ENCODE data around the gene KCNC2. TPM values are rescaled to one million over a fixed set of nuclear protein-coding genes. Genes with fewer than 3 reads are reported as not detected.

Gene KCNC2
- total RNA-seq, 3 donors from 2014 or later = 0.29 to 1.3 TPM; not detected in 1

GRCh38 chr12:75236206-75236605, 26.6 kb upstream of the KCNC2 start:
- TF ChIP-seq POLR2A (IDR thresholded peaks at IDR 0.05) (no peak), CTCF (IDR thresholded peaks at IDR 0.05) (no peak), POLR2AphosphoS5 (IDR thresholded peaks at IDR 0.05) (no peak)
- Histone ChIP-seq H3K9me3 (peaks cover 0 to 3% of the 10 kb centered on the region in 2 donors), H3K27ac (no peak overlapping the region), H3K4me1 (no peaks in the 10 kb centered on the region), H3K4me3 (no peak overlapping the region), H3K36me3 (no peaks in the 10 kb centered on the region), H3K27me3 (no peaks in the 10 kb centered on the region)
- intact Hi-C loops (cut with DNase I; ENCODE audit: low total_unique reads) = no loop called here
- DNase-seq (ENCODE audit: low spot score in 2 of 2) = no peak

GRCh38 chr12:75227132-75227531, 17.5 kb upstream of the KCNC2 start:
- no peaks in the 10 kb centered on the region for H3K4me1 ChIP-seq
- H3K36me3 ChIP-seq = no peaks in the 10 kb centered on the region
- intact Hi-C loops (cut with DNase I; ENCODE audit: low total_unique reads) = no loop called here
- no peak for DNase-seq (ENCODE audit: low spot score in 2 of 2)
- peaks cover 0 to under 1% of the 10 kb centered on the region in 2 donors for H3K9me3 ChIP-seq
- H3K27ac ChIP-seq = no peak overlapping the region
- no peak overlapping the region for H3K4me3 ChIP-seq
- H3K27me3 ChIP-seq = no peaks in the 10 kb centered on the region
- no peak for TF ChIP-seq POLR2AphosphoS5 (IDR thresholded peaks at IDR 0.05)
- TF ChIP-seq POLR2A (IDR thresholded peaks at IDR 0.05) = no peak
- TF ChIP-seq CTCF (IDR thresholded peaks at IDR 0.05) = no peak

- peaks cover 4 to 32% of the 10 kb centered on the region in 2 donors for H3K27me3 ChIP-seq
- no peak overlapping the region for H3K27ac ChIP-seq
- H3K36me3 ChIP-seq = no peaks in the 10 kb centered on the region
- H3K9me3 ChIP-seq = no peaks in the 10 kb centered on the region
- no peak overlapping the region for H3K4me3 ChIP-seq
- TF ChIP-seq CTCF (IDR thresholded peaks at IDR 0.05) (no peak), POLR2A (IDR thresholded peaks at IDR 0.05) (no peak), POLR2AphosphoS5 (IDR thresholded peaks at IDR 0.05) (no peak)
- intact Hi-C loops (cut with DNase I; ENCODE audit: low total_unique reads) = no loop called here
- no peaks in the 10 kb centered on the region for H3K4me1 ChIP-seq
- no peak for DNase-seq (ENCODE audit: low spot score in 2 of 2)
These were observed 2.4 kb upstream of the KCNC2 start for GRCh38 chr12:75212072-75212471.

GRCh38 chr12:75208856-75209811, 505 bp downstream of the KCNC2 start:
- H3K4me1 ChIP-seq = no peaks in the 10 kb centered on the region
- DNase-seq (ENCODE audit: low spot score in 2 of 2) = no peak
- no peaks in the 10 kb centered on the region for H3K9me3 ChIP-seq
- no peak overlapping the region for H3K27ac ChIP-seq
- H3K27me3 ChIP-seq = peaks cover 4 to 46% of the 10 kb centered on the region in 2 donors
- intact Hi-C loops (cut with DNase I; ENCODE audit: low total_unique reads) = no loop called here
- H3K4me3 ChIP-seq = peak overlapping the region in 1 of 3 donors; percentile 57
- no peaks in the 10 kb centered on the region for H3K36me3 ChIP-seq
- TF ChIP-seq CTCF (IDR thresholded peaks at IDR 0.05) (no peak), POLR2A (IDR thresholded peaks at IDR 0.05) (no peak), POLR2AphosphoS5 (IDR thresholded peaks at IDR 0.05) (no peak)
